Psoas muscle (tissue), 8 donors: Measurements from ENCODE around the gene WDR59. TPM values are rescaled to one million over a fixed set of nuclear protein-coding genes. Genes with fewer than 3 reads are reported as not detected.

ENCODE experiments used
- ATAC-seq, 4 donors: fragments of 200-7000 bp; cut with Tn5 transposase; one replicate each; pipeline ENCODE4 v1.9.1; 2020; ENCODE audit warnings: moderate library complexity in 3 of 4, mild to moderate bottlenecking in 2 of 4
- DNase-seq, 2 donors: peaks; one replicate each; pipeline ENCODE4 v3.0.0-alpha.2; 2020
- H3K27ac ChIP-seq: fragments of 200-600 bp; one replicate; pipeline ENCODE4 v1.8.0; 2022
- H3K27me3 ChIP-seq, 3 donors: fragments of 200-600 bp in 1 of 3; one replicate each; pipeline versions ENCODE4 v1.6.1 to v1.8.0; 2013 to 2022; ENCODE audit warnings: low read length in 2 of 3, mild to moderate bottlenecking in 2 of 3, moderate library complexity in 1 of 3; ENCODE audit not compliant: insufficient read depth in 3 of 3
- H3K36me3 ChIP-seq, 2 donors: fragments of 200-600 bp in 1 of 2; one replicate each; pipeline versions ENCODE4 v1.6.1 to v1.8.0; 2013 to 2022; ENCODE audit warnings: low read depth in 1 of 2, mild to moderate bottlenecking in 1 of 2, moderate library complexity in 1 of 2; ENCODE audit not compliant: insufficient read depth in 1 of 2
- H3K4me1 ChIP-seq: fragments of 200-600 bp; one replicate; pipeline ENCODE4 v1.8.0; 2022
- H3K4me3 ChIP-seq: fragments of 200-600 bp; one replicate; pipeline ENCODE4 v1.8.0; 2022; ENCODE audit warnings: mild to moderate bottlenecking
- H3K9me3 ChIP-seq: fragments of 200-600 bp; one replicate; pipeline ENCODE4 v1.8.0; 2022
- CTCF ChIP-seq: fragments of 200-600 bp; IDR thresholded peaks from one replicate; pipeline ENCODE4 v1.8.0; 2022; ENCODE audit warnings: antibody characterized with exemption
- WGBS, 3 donors: extraction: QIAGEN DNeasy Blood & Tissue Kit; methylation state at CpG; one replicate each; pipeline versions ENCODE4 v1.1.6 to v1.1.7; 2013; 5-methylcytosine and 5-hydroxymethylcytosine counted together
- intact Hi-C, 2 donors: fragments of 100-400 bp; cut with DNase I; formaldehyde crosslinking; loops; one replicate each; pipeline versions ENCODE4 v1.11.0 to v1.14.2; 2022
- polyA plus RNA-seq, 3 donors: library from polyadenylated mRNA; stranded (reverse); fragments of 200-250 nt; gene quantifications; one replicate each; pipeline ENCODE4 v1.2.3, GENCODE V29; 2013
- total RNA-seq, 4 donors: library from RNA; stranded (reverse); fragmentation: NEBNext Ultra II Directional in 2 of 4; extraction: Animal tissue kit (Norgen Biotek cat#: 25700) in 2 of 4; gene quantifications; one replicate each; pipeline versions ENCODE4 v1.2.1 to v1.2.4, GENCODE V29; 2021 to 2023
- donor health status: healthy with polysubstance abuse.
- donor health status: DM: no; HTN: no; CAD: no; lungs with moderate emphysema.
- donor health status: Bipolar disorder and iron deficiency.
- donor health status: healthy.
- donor health status: DM: yes; HTN: yes; CAD: no.
- donor health status: DM: no; HTN: no; CAD: no.
- donor health status: DM: no; HTN: no; CAD: no.
- donor health status: DM: yes; HTN: yes; CAD: no.

The WDR59 gene
- total and polyA plus RNA-seq, 7 donors = 12.0 to 48.2 (median 30.6) TPM

GRCh38 chr16:74975591-74975990 is 9.3 kb downstream of the WDR59 start:
- Histone ChIP-seq H3K27me3 (no peaks in the 10 kb centered on the region), H3K36me3 (peaks cover 2 to 28% of the 10 kb centered on the region in 2 donors), H3K9me3 (no peaks in the 10 kb centered on the region), H3K27ac (no peak overlapping the region), H3K4me3 (no peak overlapping the region), H3K4me1 (no peaks in the 10 kb centered on the region)
- no peak for TF ChIP-seq CTCF
- intact Hi-C loops = no loop called here
- ATAC-seq (no peak), DNase-seq (no peak)
- WGBS, 3 donors = 71 to 94% (median 91%) methylated on average over 5 of the region's 5 CpGs

GRCh38 chr16:74973304-74973703 is 11.6 kb downstream of the WDR59 start:
- intact Hi-C loops = no loop called here
- Histone ChIP-seq H3K27ac (no peak overlapping the region), H3K27me3 (no peaks in the 10 kb centered on the region), H3K4me1 (no peaks in the 10 kb centered on the region), H3K9me3 (no peaks in the 10 kb centered on the region), H3K36me3 (peaks cover 2 to 28% of the 10 kb centered on the region in 2 donors), H3K4me3 (no peak overlapping the region)
- TF ChIP-seq CTCF = no peak
- no peak for ATAC-seq
- WGBS, 3 donors = 88 to 97% (median 94%) methylated on average over 10 of the region's 10 CpGs
- DNase-seq = no peak

- ATAC-seq = no peak
- DNase-seq = no peak
- no peak overlapping the region for H3K27ac ChIP-seq
- no peaks in the 10 kb centered on the region for H3K27me3 ChIP-seq
- no peak overlapping the region for H3K4me3 ChIP-seq
- H3K36me3 ChIP-seq = peaks cover 5 to 87% of the 10 kb centered on the region in 2 donors
- intact Hi-C loops = no loop called here
- no peak for TF ChIP-seq CTCF
- H3K9me3 ChIP-seq = no peaks in the 10 kb centered on the region
- WGBS, 3 donors = 83 to 87% (median 86%) methylated on average over 4 of the region's 4 CpGs
- no peaks in the 10 kb centered on the region for H3K4me1 ChIP-seq
Observed at GRCh38 chr16:74954763-74955162, 30.2 kb downstream of the WDR59 start.

GRCh38 chr16:74951681-74952080 is 33.2 kb downstream of the WDR59 start:
- no peak for TF ChIP-seq CTCF
- ATAC-seq = no peak
- H3K4me1 ChIP-seq = no peaks in the 10 kb centered on the region
- no peak for DNase-seq
- no peaks in the 10 kb centered on the region for H3K9me3 ChIP-seq
- H3K27ac ChIP-seq = no peak overlapping the region
- intact Hi-C loops = no loop called here
- H3K4me3 ChIP-seq = no peak overlapping the region
- 58 to 71% (median 58%) methylated on average over 4 of the region's 4 CpGs for WGBS, 3 donors
- no peaks in the 10 kb centered on the region for H3K27me3 ChIP-seq
- peaks cover 5 to 88% of the 10 kb centered on the region in 2 donors for H3K36me3 ChIP-seq

GRCh38 chr16:74951206-74951605 is 33.7 kb downstream of the WDR59 start:
- ATAC-seq (no peak), DNase-seq (no peak)
- Histone ChIP-seq H3K4me1 (no peaks in the 10 kb centered on the region), H3K4me3 (no peak overlapping the region), H3K9me3 (no peaks in the 10 kb centered on the region), H3K36me3 (peaks cover 5 to 88% of the 10 kb centered on the region in 2 donors), H3K27me3 (no peaks in the 10 kb centered on the region), H3K27ac (no peak overlapping the region)
- no peak for TF ChIP-seq CTCF
- intact Hi-C loops = no loop called here
- WGBS, 3 donors = 94 to 96% (median 95%) methylated on average over 11 of the region's 11 CpGs
